ENCODE measurements around the gene CNTN4.

CNTN4 gene

GRCh38 chr3:2153547-2153946 lies 54.9 kb downstream of the CNTN4 start:
- DNase-seq, result no peak

GRCh38 chr3:2154621-2155020 lies 56.0 kb downstream of the CNTN4 start:
- no peak for DNase-seq

- no peak for DNase-seq
Observed at GRCh38 chr3:2156244-2156847, 57.7 kb downstream of the CNTN4 start.

GRCh38 chr3:2158828-2159227 lies 60.2 kb downstream of the CNTN4 start:
- no peak for DNase-seq

GRCh38 chr3:2166552-2166951 lies 67.9 kb downstream of the CNTN4 start:
- DNase-seq, result peak in 1 of 2 experiments; percentile 47

- no peak for DNase-seq
Observed at GRCh38 chr3:2172561-2173171, 74.0 kb downstream of the CNTN4 start.

GRCh38 chr3:2180634-2181033 lies 82.0 kb downstream of the CNTN4 start:
- DNase-seq, result no peak

GRCh38 chr3:2198776-2199279 lies 100.2 kb downstream of the CNTN4 start:
- no peak for DNase-seq

GRCh38 chr3:2204054-2204453 lies 105.4 kb downstream of the CNTN4 start:
- no peak for DNase-seq

- DNase-seq, result no peak
Observed at GRCh38 chr3:2205692-2206091, 107.0 kb downstream of the CNTN4 start.

- DNase-seq, result no peak
Observed at GRCh38 chr3:2206536-2206935, 107.9 kb downstream of the CNTN4 start.

- no peak for DNase-seq
Observed at GRCh38 chr3:2211568-2211967, 112.9 kb downstream of the CNTN4 start.

- DNase-seq, result no peak
Observed at GRCh38 chr3:2212206-2212605, 113.5 kb downstream of the CNTN4 start.

- no peak for DNase-seq
Observed at GRCh38 chr3:2218375-2218774, 119.7 kb downstream of the CNTN4 start.

GRCh38 chr3:2218816-2219215 lies 120.2 kb downstream of the CNTN4 start:
- no peak for DNase-seq

- no peak for DNase-seq
Observed at GRCh38 chr3:2236203-2236602, 137.5 kb downstream of the CNTN4 start.

GRCh38 chr3:2244137-2244536 lies 145.5 kb downstream of the CNTN4 start:
- DNase-seq, result no peak

- DNase-seq, result no peak
Observed at GRCh38 chr3:2246873-2247648, 148.4 kb downstream of the CNTN4 start.

GRCh38 chr3:2247831-2248230 lies 149.2 kb downstream of the CNTN4 start:
- DNase-seq, result no peak

- no peak for DNase-seq
Observed at GRCh38 chr3:2250783-2251182, 152.1 kb downstream of the CNTN4 start.

- DNase-seq, result no peak
Observed at GRCh38 chr3:2261747-2262146, 163.1 kb downstream of the CNTN4 start.

GRCh38 chr3:2262204-2262603 lies 163.5 kb downstream of the CNTN4 start:
- no peak for DNase-seq

GRCh38 chr3:2266606-2267005 lies 167.9 kb downstream of the CNTN4 start:
- DNase-seq, result no peak

- DNase-seq, result peak; percentile 5 to 65
Observed at GRCh38 chr3:2268779-2269178, 170.1 kb downstream of the CNTN4 start.

All from NCI-H524 (cell line).